Activated CD8-positive, alpha-beta memory T cell treated with anti-CD3 and anti-CD28 coated beads for 1 hour (primary cell): ENCODE data around the gene TGM2.

Source experiments
- DNase-seq, 2 donors: peaks; one replicate each; pipeline ENCODE4 v3.0.0-alpha.2; 2020; ENCODE audit warnings: low read depth in 1 of 2; ENCODE audit errors: extremely low read depth in 1 of 2

Gene TGM2

DNA sequence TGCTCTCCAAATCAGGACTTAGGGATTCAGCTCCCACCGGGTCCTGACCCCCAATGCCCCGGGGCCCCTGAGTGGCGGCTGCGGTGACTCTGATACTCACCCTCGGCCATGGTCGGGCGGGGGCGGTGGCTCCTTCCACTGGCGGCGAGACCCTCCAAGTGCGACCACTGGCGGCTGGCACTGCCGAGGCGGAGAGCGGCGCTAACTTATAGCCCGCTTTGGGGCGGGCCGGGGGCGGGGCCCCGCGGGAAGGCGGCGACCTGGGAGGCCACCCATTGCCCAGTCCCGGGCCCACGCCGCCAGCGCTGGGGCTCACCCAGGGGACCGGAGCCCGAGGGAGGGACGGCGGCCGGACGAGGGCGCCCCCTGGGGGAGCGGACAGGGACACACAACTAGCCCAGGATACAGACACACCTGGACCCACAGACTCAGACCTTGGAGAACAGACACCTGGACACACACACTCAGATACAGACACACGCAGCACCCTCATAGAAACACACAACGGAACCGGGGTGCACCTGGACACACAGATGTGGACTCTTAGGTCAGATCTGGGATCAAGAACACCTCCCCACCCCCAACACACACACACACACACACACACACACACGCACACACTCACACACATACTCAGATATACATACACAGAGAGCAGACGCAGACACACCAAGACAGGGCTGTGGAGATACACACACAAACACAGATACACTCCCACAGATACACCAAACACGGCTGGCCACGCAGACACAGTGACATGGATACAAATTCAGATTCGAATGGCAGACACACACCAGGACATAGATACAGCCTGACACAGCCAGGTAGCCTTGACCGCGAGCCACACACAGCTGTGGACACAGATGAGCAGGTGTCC lies at the start of gene TGM2:
TSS of gene TGM2 (minus strand) at position 182 of the 877 bp plus-strand sequence. CDS start at position 110, 72 bp downstream.
- no peak for DNase-seq

DNA sequence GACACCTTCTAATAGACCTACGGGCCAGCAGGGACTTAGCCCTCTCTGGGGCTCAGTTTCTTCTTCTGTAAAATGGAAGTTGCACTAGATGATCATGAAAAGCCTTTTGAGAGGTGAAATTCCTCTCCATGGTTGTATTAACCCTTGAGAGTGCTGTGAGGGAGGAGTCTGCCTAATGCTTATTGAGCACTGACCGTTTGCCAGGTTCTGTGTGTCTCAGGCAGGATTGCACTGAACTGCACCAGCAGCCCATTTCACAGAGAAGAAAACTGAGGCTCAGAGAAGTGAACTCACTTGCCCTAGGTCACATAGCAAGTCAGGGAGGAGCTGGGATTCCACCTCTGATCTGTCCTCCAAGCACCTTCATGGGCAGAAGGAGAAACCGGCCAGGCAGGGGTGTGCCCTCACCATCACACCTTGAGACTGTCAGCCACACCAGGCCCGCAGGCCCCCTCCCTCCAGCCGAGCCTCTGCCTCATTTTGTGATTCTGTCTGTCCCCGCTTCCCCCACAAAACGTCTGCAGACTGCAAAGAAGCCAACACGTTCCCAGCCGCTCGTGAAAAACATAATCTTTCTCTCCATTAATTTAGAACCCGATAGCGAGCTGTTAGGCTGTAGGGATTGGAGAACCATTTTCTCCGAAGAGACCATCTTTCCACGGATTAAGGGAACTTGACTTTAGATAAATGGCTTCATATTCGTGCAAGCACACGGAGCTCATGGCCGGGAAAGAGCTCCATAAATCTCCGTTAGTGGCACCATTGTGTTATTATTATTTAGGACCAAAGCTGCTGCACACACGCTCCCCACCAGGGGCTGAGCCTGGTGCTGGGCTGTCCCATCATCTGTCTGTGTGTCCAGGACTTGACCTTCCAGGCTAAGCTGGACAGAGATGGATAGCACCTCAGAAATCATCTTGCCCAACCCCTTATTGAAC lies 49.5 kb upstream of the TGM2 start:
- no peak for DNase-seq

- no peak for DNase-seq
These were observed 48.5 kb upstream of the TGM2 start for GRCh38 chr20:38213607-38213940.

DNA sequence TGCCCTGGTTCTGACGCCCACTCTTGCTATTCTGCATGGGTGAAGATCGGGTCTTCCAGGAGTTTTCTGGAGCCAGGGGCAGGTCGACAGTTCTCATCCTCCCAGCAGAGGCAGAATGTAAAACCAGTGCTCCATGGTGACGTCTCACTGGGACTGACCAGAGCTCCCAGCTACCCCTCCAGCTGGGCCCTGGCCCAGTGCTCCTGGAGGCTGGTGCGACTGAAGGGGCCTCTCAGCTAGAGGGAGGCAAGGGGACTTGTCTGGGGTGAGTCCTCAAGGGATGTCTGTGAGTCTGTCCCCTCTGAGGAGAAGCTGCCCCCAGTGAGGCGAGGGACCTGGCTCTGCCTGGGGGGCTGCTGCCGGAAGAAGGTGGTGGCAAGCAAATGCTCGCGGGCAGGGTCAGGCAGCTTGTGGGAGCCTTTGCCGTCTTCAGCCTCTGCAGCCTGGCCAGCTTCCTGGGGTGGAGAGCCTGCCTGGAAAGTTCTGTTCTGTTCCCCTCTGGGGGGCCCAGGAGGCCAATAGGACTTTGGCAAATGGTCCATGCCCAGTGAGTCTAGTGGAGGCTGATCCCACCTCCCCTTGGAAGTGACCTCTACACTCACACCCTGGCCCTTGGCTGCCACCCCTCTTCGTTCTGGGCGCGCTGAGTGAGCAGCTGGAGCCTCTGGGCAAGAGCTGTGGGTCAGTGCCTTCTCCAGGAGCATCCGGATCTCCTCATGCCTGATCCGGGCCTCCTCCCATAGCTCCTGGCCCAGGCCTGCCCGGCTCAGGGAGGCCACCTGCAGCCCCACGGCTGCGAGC lies 47.9 kb upstream of the TGM2 start:
- DNase-seq = no peak

DNA sequence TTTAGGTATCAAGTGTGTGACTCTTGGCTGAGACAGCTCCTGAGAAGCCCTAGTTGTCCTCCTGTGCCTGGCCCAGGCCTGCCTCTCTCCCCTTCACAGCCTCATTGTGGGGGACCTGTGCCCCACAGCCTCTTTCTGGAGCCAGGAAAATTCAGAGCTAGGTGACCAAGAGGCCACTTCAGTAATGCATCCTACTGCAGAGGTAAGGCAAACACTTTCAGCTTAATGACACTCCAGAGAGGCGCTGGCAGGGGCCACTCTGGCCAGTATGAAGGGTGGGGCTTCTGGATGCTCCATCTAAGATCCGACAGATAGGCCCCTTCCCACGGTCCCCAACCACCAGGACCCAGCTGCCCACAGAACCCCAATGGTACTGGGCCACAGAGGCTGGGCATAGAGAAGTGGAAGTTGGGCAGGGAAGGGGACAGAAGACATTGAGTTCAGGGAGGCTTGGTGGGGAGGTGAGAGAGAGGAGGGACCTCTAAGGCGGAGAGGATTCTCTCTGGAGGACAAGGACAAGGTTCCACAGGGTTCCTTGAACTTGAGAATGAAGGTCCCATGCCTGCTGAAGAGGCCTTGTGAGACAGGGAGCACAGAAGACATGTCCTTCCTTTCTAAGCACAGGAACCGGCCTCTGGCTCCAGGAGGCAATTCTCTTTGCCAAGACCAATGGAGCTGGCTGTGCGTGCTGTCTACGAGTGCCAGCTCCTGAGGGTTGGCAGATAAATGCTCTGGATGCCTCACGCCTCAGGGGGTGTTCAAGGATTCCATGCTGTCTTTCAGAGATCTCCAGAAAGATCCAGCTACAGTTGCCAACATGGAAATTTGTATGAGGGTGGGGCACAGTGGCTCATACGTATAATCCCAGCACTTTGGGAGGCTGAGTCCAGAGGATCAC lies 46.4 kb upstream of the TGM2 start:
- no peak for DNase-seq

- DNase-seq = no peak
These were observed 45.7 kb upstream of the TGM2 start for GRCh38 chr20:38210741-38211140.

DNA sequence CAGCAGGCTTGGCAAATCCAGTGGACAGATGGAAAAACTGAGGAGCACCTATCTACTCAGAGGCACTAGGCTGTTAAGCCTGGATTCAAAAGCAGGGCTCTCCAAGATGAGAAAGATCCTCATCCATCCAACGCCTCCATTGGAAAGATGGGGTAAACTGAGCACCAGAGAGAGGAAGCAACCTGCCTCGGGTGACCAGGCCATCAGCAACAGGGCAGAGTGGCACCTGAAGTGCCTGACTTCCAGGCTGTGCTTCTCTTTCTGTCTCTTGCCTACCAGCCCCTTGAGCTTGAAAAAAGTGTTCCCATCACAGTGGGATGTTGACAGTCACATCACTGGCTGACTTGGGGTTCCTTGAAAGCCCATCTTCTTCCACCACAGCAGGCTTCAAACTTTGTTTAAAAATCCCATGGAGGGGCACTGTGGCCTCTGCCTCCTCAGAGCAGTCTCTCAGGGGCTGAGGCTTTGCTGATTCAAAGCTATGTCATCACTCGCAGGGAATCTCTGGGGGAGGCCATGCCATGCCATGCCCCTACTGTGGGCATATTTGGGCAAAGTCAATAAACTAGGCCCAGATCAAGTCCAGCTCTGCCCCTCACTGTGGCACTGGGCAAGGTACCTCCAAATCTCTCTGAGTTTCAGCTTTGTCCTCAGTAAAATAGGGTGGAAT lies 44.8 kb upstream of the TGM2 start:
- DNase-seq = no peak

DNA sequence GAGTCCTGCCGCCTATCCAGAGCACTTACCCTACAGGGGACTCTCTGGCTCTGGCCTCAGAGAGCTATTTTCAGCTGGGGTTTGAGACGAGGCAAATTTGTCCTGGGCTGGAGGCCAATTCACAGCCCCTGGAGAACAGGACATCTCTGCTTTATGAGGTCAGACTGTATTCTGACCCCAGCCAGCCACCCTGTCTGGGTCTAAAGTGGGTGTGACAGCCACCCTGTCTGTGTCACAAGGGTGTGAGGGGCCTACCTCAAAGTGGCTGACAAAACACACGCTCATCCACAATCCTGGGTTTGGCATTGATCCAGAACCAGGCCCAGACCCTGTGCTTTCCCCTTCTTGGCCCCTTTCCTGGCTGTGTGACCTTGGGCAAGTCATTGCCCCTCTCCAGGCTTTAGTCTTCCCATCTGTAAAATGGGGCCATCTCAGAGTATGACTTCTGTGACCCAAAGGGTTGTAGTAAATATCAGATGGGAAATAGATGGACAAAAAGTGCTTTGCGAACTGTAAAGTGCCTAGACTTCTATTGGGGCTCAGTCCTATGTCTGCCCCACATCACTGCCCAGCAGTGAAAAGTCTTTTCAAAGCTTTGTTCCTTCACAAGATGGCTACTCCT lies 44.1 kb upstream of the TGM2 start:
- no peak for DNase-seq

- DNase-seq = no peak
These were observed 43.5 kb upstream of the TGM2 start for GRCh38 chr20:38208523-38208922.

DNA sequence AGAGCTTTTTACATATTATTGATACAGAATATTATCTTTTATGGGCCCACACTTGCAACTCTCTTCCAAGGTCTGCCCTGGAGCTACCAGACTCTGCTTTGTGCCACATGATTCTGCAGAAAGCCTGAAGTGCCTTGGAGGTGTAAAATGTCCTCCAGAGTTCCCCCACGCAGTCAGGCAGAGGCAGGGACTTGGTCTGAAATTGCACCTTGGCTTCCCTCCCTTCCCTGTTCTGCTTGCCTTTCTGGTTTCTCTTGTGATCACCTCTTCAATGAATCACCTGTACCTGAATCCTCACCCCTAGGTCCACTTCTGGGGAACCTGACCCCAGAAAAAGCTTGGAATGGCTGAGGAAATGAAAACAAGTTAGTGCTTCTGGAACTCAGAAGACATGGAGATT lies 43.0 kb upstream of the TGM2 start:
- no peak for DNase-seq

GRCh38 chr20:38207621-38208020 lies 42.6 kb upstream of the TGM2 start:
- DNase-seq = no peak

GRCh38 chr20:38205001-38205400 lies 39.9 kb upstream of the TGM2 start:
- DNase-seq = no peak

GRCh38 chr20:38203981-38204357 lies 38.9 kb upstream of the TGM2 start:
- DNase-seq = no peak

- no peak for DNase-seq
These were observed 38.4 kb upstream of the TGM2 start for GRCh38 chr20:38203337-38203980.

- DNase-seq = no peak
These were observed 37.9 kb upstream of the TGM2 start for GRCh38 chr20:38202982-38203293.

DNA sequence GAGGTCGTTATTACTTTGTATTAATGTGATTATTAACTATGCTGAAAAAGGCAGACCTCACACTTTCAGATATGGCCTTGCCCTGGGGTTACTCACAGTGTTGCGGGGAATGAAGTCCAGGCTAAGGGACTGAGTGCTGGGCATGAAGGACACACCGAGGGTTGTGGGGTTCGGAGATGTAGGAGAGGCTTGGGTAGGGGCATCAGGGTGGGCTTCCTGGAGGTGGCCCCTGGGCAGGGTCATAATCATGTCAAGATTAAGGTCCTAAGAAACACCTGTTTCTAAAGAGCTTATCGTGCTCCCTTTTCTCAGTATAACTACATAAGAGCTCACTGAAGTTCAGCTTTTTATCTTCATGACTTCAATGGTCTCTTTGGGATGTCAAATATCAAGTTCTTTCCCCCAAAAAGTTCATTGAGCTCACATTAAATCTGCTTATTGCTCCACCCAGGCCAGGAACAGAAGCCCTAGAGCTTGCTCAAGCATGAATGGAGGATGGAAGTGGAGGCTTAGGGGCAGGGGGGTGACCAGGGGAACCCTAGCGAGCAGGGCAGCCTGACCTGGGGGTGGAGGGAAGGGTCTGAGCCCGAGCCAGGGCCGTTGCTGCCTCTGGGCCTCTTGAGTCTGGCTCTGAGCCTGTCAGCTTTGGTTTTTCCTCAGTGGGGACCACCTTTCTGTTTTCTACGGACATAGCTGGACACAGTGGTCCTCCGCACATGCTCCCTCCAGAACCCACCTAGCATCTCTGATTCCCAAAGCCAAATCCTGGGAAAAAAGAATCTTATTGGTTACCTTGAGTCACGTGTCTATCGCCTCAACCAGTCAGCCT lies 37.3 kb upstream of the TGM2 start:
- no peak for DNase-seq

- no peak for DNase-seq
These were observed 36.3 kb upstream of the TGM2 start for GRCh38 chr20:38201356-38201755.

- DNase-seq = no peak
These were observed 35.6 kb upstream of the TGM2 start for GRCh38 chr20:38200646-38201045.
